ENCODE measurements around the gene HHATL. TPM values are rescaled to one million over a fixed set of nuclear protein-coding genes. Genes with fewer than 3 reads are reported as not detected.

HHATL gene
- total RNA-seq, 5 donors from 2014 or later (not counting 1 experiment from before 2014, with no cell fraction given) = not detected

GRCh38 chr3:42653303-42653559 is 49.4 kb downstream of the HHATL start:
- POLR2A ChIA-PET = no interaction called here

GRCh38 chr3:42652611-42653302 is 49.8 kb downstream of the HHATL start:
- H3K4me3 ChIP-seq (ENCODE audit: control insufficient read depth in 1 of 2, extremely low read depth in 1 of 2, low read length in 1 of 2) = no peak overlapping the region
- Mint-ChIP-seq H3K27ac (no peak overlapping the region), H3K27me3 (no peaks in the 10 kb centered on the region), H3K9me3 (no peaks in the 10 kb centered on the region), H3K4me3 (peak overlapping the region; percentile 58 to 82 (median 80)), H3K4me1 (peaks cover 6 to 27% (median 13%) of the 10 kb centered on the region in 3 donors), H3K36me3 (peaks cover 12% of the 10 kb centered on the region)
- ChIA-PET CTCF (no interaction called here), POLR2A (interaction anchor here in 1 of 2 donors (1.1 kb wide), 1 partner anchor 16 kb away, joined by 3 read pairs; no protein-coding TSS in a partner anchor)
- no peaks in the 10 kb centered on the region for H3K9me3 ChIP-seq
- peaks cover 0 to 26% of the 10 kb centered on the region in 2 experiments for H3K4me1 ChIP-seq (ENCODE audit: control insufficient read depth in 1 of 2, extremely low read depth in 1 of 2, insufficient read depth in 2 of 2, low read length in 2 of 2)
- H3K27me3 ChIP-seq (replicated peaks in 1 of 2; ENCODE audit: control insufficient read depth in 2 of 2, extremely low read depth in 1 of 2, insufficient read depth in 2 of 2, low read length in 1 of 2) = peaks cover 0 to 26% of the 10 kb centered on the region in 2 experiments
- H3K27ac ChIP-seq (ENCODE audit: low read length) = no peak overlapping the region
- no peak for ATAC-seq (replicated peaks in 1 of 4)
- 48% methylated on average over 3 of the region's 7 CpGs for WGBS (ENCODE audit: insufficient coverage)
- H3K36me3 ChIP-seq (ENCODE audit: control insufficient read depth in 2 of 2, extremely low read depth in 1 of 2, insufficient read depth in 1 of 2, low read length in 1 of 2) = peaks cover 5 to 11% of the 10 kb centered on the region in 2 donors
- peak in 1 of 35 experiments; percentile 30 for DNase-seq

More at GRCh38 chr3:42653303-42653559, 49.4 kb downstream of the HHATL start:
- H3K27me3 ChIP-seq (replicated peaks in 1 of 2; ENCODE audit: control insufficient read depth in 2 of 2, extremely low read depth in 1 of 2, insufficient read depth in 2 of 2, low read length in 1 of 2) = peaks cover 0 to 26% of the 10 kb centered on the region in 2 experiments
- Mint-ChIP-seq H3K4me3 (peak overlapping the region; percentile 58 to 82 (median 80)), H3K4me1 (peaks cover 6 to 24% (median 13%) of the 10 kb centered on the region in 3 donors), H3K27ac (peak overlapping the region in 1 of 2 donors; percentile 58), H3K36me3 (peaks cover 8% of the 10 kb centered on the region), H3K9me3 (no peaks in the 10 kb centered on the region), H3K27me3 (no peaks in the 10 kb centered on the region)
- H3K27ac ChIP-seq (ENCODE audit: low read length) = no peak overlapping the region
- CTCF ChIA-PET = no interaction called here
- WGBS (ENCODE audit: insufficient coverage) = 75% methylated on average over 1 of the region's 3 CpGs
- DNase-seq (no peak), ATAC-seq (replicated peaks in 1 of 4) (no peak)
- peaks cover 5 to 11% of the 10 kb centered on the region in 2 donors for H3K36me3 ChIP-seq (ENCODE audit: control insufficient read depth in 2 of 2, extremely low read depth in 1 of 2, insufficient read depth in 1 of 2, low read length in 1 of 2)
- peaks cover 0 to 26% of the 10 kb centered on the region in 2 experiments for H3K4me1 ChIP-seq (ENCODE audit: control insufficient read depth in 1 of 2, extremely low read depth in 1 of 2, insufficient read depth in 2 of 2, low read length in 2 of 2)
- H3K4me3 ChIP-seq (ENCODE audit: control insufficient read depth in 1 of 2, extremely low read depth in 1 of 2, low read length in 1 of 2) = no peak overlapping the region
- no peaks in the 10 kb centered on the region for H3K9me3 ChIP-seq

- Mint-ChIP-seq H3K4me1 (peaks cover 6 to 29% (median 13%) of the 10 kb centered on the region in 3 donors), H3K9me3 (no peaks in the 10 kb centered on the region), H3K27ac (peak overlapping the region in 1 of 2 donors; percentile 28), H3K4me3 (no peak overlapping the region), H3K27me3 (no peaks in the 10 kb centered on the region), H3K36me3 (peaks cover 14% of the 10 kb centered on the region)
- H3K27me3 ChIP-seq (replicated peaks in 1 of 2; ENCODE audit: control insufficient read depth in 2 of 2, extremely low read depth in 1 of 2, insufficient read depth in 2 of 2, low read length in 1 of 2) = peaks cover 0 to 26% of the 10 kb centered on the region in 2 experiments
- DNase-seq (no peak), ATAC-seq (replicated peaks in 1 of 4) (no peak)
- peaks cover 5 to 14% of the 10 kb centered on the region in 2 donors for H3K36me3 ChIP-seq (ENCODE audit: control insufficient read depth in 2 of 2, extremely low read depth in 1 of 2, insufficient read depth in 1 of 2, low read length in 1 of 2)
- CTCF ChIA-PET = no interaction called here
- POLR2A ChIA-PET = interaction anchor here in 1 of 2 donors (1.1 kb wide), 1 partner anchor 15 kb away, joined by 3 read pairs; no protein-coding TSS in a partner anchor
- no peak overlapping the region for H3K4me3 ChIP-seq (ENCODE audit: control insufficient read depth in 1 of 2, extremely low read depth in 1 of 2, low read length in 1 of 2)
- 100% methylated on average over 1 of the region's 1 CpG for WGBS (ENCODE audit: insufficient coverage)
- H3K4me1 ChIP-seq (ENCODE audit: control insufficient read depth in 1 of 2, extremely low read depth in 1 of 2, insufficient read depth in 2 of 2, low read length in 2 of 2) = peaks cover 0 to 26% of the 10 kb centered on the region in 2 experiments
- no peak overlapping the region for H3K27ac ChIP-seq (ENCODE audit: low read length)
- no peaks in the 10 kb centered on the region for H3K9me3 ChIP-seq
Measured at GRCh38 chr3:42652251-42652610, 50.4 kb downstream of the HHATL start.

- no peak overlapping the region for H3K27ac ChIP-seq (ENCODE audit: low read length)
- H3K27ac Mint-ChIP-seq = peak overlapping the region; percentile 7 to 28
- peaks cover 0 to 26% of the 10 kb centered on the region in 2 experiments for H3K4me1 ChIP-seq (ENCODE audit: control insufficient read depth in 1 of 2, extremely low read depth in 1 of 2, insufficient read depth in 2 of 2, low read length in 2 of 2)
- no peak overlapping the region for H3K4me3 ChIP-seq (ENCODE audit: control insufficient read depth in 1 of 2, extremely low read depth in 1 of 2, low read length in 1 of 2)
- no peaks in the 10 kb centered on the region for H3K27me3 Mint-ChIP-seq
- no peaks in the 10 kb centered on the region for H3K9me3 ChIP-seq
- 90% methylated on average over 2 of the region's 9 CpGs for WGBS (ENCODE audit: insufficient coverage)
- H3K36me3 ChIP-seq (ENCODE audit: control insufficient read depth in 2 of 2, extremely low read depth in 1 of 2, insufficient read depth in 1 of 2, low read length in 1 of 2) = peaks cover 5 to 21% of the 10 kb centered on the region in 2 donors
- peak overlapping the region in 1 of 3 donors; percentile 47 for H3K4me3 Mint-ChIP-seq
- peaks cover 20% of the 10 kb centered on the region for H3K36me3 Mint-ChIP-seq
- H3K9me3 Mint-ChIP-seq = no peaks in the 10 kb centered on the region
- peaks cover 0 to 26% of the 10 kb centered on the region in 2 experiments for H3K27me3 ChIP-seq (replicated peaks in 1 of 2; ENCODE audit: control insufficient read depth in 2 of 2, extremely low read depth in 1 of 2, insufficient read depth in 2 of 2, low read length in 1 of 2)
- H3K4me1 Mint-ChIP-seq = peaks cover 6 to 34% (median 16%) of the 10 kb centered on the region in 3 donors
- DNase-seq (no peak), ATAC-seq (replicated peaks in 1 of 4) (no peak)
- ChIA-PET POLR2A (interaction anchor here in 1 of 2 donors (1.1 kb wide), 1 partner anchor 15 kb away, joined by 3 read pairs; no protein-coding TSS in a partner anchor), CTCF (no interaction called here)
Measured at GRCh38 chr3:42651248-42652091, 51.1 kb downstream of the HHATL start.

- ATAC-seq (replicated peaks in 1 of 4) = no peak
- Mint-ChIP-seq H3K4me3 (no peak overlapping the region), H3K36me3 (peaks cover 25% of the 10 kb centered on the region), H3K4me1 (peaks cover 8 to 31% (median 16%) of the 10 kb centered on the region in 3 donors), H3K27ac (peak overlapping the region in 1 of 2 donors; percentile 39), H3K27me3 (no peaks in the 10 kb centered on the region), H3K9me3 (no peaks in the 10 kb centered on the region)
- peaks cover 0 to 20% of the 10 kb centered on the region in 2 experiments for H3K4me1 ChIP-seq (ENCODE audit: control insufficient read depth in 1 of 2, extremely low read depth in 1 of 2, insufficient read depth in 2 of 2, low read length in 2 of 2)
- DNase-seq = no peak
- H3K9me3 ChIP-seq = no peaks in the 10 kb centered on the region
- POLR2A ChIA-PET = interaction anchor here in 1 of 2 donors (0.6 kb wide), 1 partner anchor 8 kb away, joined by 3 read pairs; no protein-coding TSS in a partner anchor
- CTCF ChIA-PET = no interaction called here
- 88% methylated on average over 4 of the region's 4 CpGs for WGBS (ENCODE audit: insufficient coverage)
- peaks cover 0 to 19% of the 10 kb centered on the region in 2 experiments for H3K27me3 ChIP-seq (replicated peaks in 1 of 2; ENCODE audit: control insufficient read depth in 2 of 2, extremely low read depth in 1 of 2, insufficient read depth in 2 of 2, low read length in 1 of 2)
- peaks cover 5 to 30% of the 10 kb centered on the region in 2 donors for H3K36me3 ChIP-seq (ENCODE audit: control insufficient read depth in 2 of 2, extremely low read depth in 1 of 2, insufficient read depth in 1 of 2, low read length in 1 of 2)
- H3K4me3 ChIP-seq (ENCODE audit: control insufficient read depth in 1 of 2, extremely low read depth in 1 of 2, low read length in 1 of 2) = no peak overlapping the region
- no peak overlapping the region for H3K27ac ChIP-seq (ENCODE audit: low read length)
Measured at GRCh38 chr3:42649783-42650182, 52.8 kb downstream of the HHATL start.

GRCh38 chr3:42649006-42649405 is 53.6 kb downstream of the HHATL start:
- peaks cover 5 to 38% of the 10 kb centered on the region in 2 donors for H3K36me3 ChIP-seq (ENCODE audit: control insufficient read depth in 2 of 2, extremely low read depth in 1 of 2, insufficient read depth in 1 of 2, low read length in 1 of 2)
- no peak overlapping the region for H3K4me3 ChIP-seq (ENCODE audit: control insufficient read depth in 1 of 2, extremely low read depth in 1 of 2, low read length in 1 of 2)
- Mint-ChIP-seq H3K36me3 (peaks cover 30% of the 10 kb centered on the region), H3K4me1 (peaks cover 13 to 31% (median 16%) of the 10 kb centered on the region in 3 donors), H3K27me3 (no peaks in the 10 kb centered on the region), H3K9me3 (no peaks in the 10 kb centered on the region), H3K27ac (peak overlapping the region; percentile 41 to 47), H3K4me3 (no peak overlapping the region)
- no CpG with 5 or more reads among the region's 2 CpGs for WGBS (ENCODE audit: insufficient coverage)
- no peaks in the 10 kb centered on the region for H3K9me3 ChIP-seq
- H3K4me1 ChIP-seq (ENCODE audit: control insufficient read depth in 1 of 2, extremely low read depth in 1 of 2, insufficient read depth in 2 of 2, low read length in 2 of 2) = peaks cover 0 to 16% of the 10 kb centered on the region in 2 experiments
- DNase-seq (no peak), ATAC-seq (replicated peaks in 1 of 4) (no peak)
- no peak overlapping the region for H3K27ac ChIP-seq (ENCODE audit: low read length)
- H3K27me3 ChIP-seq (replicated peaks in 1 of 2; ENCODE audit: control insufficient read depth in 2 of 2, extremely low read depth in 1 of 2, insufficient read depth in 2 of 2, low read length in 1 of 2) = peaks cover 0 to 16% of the 10 kb centered on the region in 2 experiments
- ChIA-PET CTCF (no interaction called here), POLR2A (no interaction called here)
